Stimulated activated CD4-positive, alpha-beta T cell treated with anti-CD3 and anti-CD28 coated beads, Interleukin-15, amount 100 ng/mL, for 24 hours (primary cell): ENCODE data around the gene ZFP64.
A peak's percentile ranks its signal among the peaks of the same experiment; 100 is the strongest.
"Not testable (repeated sequence)": the region's sequence is repeated elsewhere in the genome, so short reads cannot be mapped to it uniquely, and the experiment has no call there.

Experiments used
- DNase-seq: peaks from one replicate; pipeline ENCODE4 v3.0.0-alpha.2; 2020

The ZFP64 gene

DNA sequence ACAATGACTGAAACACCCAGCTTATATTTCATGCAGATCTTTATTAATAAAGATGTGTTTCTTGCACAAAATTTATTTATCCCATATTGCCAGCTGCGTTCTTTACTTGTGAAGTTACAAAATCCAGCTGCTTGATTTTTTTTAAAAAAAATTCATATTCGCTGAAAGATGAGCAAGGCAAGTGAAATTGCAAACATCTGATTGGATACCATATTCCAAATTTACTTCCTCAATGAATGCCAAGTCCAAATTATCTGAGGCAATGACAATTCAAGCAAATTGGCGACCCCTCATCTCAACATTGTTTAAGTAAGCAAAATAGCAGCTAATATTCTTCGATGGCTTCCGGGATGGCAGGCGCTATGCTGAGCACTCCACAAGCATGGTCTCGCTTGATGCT, 37.7 kb downstream of the ZFP64 start:
- DNase-seq: no peak

DNA sequence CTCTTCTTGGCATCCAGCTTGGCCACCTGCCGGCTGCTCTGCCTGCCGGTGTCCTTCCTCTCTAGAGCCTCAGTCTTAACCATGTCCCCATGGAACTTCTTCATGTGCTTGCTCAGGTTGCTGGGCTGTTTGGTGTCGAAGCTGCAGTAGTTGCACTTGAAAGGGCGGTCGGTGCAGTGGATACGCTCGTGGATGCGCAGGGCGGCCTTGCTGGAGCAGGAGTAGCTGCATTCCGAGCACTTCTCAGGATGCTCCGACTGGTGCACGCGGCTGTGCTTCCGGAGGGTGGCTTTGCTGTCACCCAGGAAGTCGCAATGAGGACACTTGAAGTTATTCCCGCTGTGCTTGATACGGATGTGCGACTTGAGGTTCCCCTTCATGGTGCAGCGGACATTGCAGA, 38.7 kb downstream of the ZFP64 start:
- no peak for DNase-seq

DNA sequence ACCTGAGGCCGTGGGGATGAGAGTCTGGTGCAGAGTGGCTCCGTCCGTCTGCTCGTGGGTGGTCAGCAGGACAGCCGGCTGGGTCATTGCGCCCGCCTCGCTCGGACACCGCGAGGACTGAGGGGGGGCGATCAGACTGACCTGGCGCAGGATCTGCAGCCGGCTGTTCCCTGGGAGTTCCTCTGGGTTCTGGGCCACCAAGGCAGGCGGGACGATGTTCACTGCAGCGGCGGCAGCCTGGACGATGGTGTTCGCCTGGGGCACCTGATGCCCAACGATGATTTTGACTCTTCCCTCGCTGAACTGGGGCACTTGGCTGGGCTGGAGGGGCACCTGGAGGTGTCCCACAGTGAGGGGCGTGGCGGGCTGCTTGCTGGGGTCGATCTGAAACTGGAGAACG, 39.2 kb downstream of the ZFP64 start:
- no peak for DNase-seq

DNA sequence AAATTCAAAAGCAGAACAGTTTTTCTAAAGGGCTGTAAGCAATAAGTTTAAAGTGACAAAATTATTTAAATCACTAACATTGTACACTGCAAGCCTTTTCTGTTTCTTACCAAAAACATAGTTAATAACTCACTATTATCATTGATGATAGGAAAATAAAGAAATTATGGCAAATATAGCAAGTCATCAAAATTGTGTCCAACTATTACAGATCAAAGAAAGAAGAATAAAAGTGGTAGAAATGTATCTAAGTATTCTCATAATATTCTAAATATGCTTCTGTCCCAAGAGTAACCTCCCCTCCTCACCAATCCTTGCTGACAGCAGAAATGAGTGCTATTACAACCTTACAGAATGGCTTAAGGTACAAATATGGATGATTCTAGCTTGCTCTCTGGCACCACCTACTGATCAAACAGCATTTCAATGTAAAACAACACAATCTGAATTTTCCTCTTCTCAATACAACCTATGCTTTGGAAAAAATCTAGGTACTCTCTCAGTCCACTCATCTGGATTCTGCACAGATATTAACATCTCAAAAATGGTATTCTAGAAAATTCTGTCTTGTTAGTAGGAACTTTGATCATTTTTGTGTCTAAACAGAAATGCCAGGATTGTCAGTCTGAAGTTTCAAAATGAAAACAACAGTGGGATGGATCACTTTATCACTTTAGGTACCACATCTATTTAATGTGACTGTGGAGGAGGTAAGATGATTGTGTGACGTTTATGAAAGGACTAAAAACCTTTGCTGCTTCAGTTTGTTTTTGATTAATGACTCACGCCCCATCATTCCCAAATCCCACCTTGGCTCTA, 40.9 kb downstream of the ZFP64 start:
- DNase-seq: no peak

DNA sequence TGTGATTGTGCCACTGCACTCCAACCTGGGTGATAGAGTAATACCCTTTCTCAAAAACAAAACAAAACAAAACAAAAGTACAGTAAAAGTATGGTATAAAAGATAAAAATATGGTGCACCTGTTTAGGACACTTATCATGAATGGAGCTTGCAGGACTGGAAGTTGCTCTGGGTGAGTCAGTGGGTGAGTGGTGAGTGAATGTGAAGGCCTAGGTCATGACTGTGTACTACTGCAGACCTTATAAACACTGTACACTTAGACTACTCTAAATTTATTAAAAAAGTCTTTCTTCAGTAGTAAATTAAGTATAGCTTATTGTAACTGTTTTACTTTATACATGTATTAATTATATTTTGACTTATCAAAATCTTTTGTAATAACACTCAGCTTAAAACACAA, 46.0 kb downstream of the ZFP64 start:
- DNase-seq: no peak

DNA sequence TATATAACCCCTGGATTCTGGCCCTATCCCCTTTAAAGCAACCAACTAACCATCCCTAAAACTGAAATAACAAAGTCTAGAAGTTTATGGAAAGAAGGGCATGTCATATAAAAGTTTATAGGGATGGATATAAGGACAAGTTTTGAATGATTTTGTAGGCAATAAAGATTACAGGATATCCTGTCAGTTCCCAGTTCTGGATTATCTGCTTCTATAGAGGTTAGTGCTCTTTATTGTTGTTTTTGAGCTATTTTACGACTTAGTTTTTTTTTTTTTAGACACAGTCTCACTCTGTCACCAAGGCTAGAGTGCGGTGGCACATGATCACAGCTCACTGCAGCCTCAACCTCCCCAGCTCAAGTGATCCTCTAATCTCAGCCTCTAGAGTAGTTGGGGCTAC, 48.3 kb downstream of the ZFP64 start:
- no peak for DNase-seq

DNA sequence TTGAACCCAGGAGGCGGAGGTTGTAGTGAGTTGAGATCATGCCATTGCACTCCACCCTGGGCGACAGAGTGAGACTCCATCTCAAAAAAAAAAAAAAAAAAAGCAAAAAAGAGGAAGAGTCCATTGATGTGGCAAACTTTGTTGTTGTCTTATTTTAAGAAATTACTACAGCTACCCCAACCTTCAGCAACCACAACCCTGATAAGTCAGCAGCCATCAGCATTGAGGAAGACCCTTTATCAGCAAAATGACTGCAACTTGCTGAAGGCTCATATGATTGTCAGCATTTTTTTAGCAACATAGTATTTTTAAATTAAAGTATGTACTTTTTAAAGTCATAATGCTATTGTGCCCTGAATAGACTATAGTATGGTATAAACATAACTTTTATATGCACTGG, 48.8 kb downstream of the ZFP64 start:
- DNase-seq: no peak

DNA sequence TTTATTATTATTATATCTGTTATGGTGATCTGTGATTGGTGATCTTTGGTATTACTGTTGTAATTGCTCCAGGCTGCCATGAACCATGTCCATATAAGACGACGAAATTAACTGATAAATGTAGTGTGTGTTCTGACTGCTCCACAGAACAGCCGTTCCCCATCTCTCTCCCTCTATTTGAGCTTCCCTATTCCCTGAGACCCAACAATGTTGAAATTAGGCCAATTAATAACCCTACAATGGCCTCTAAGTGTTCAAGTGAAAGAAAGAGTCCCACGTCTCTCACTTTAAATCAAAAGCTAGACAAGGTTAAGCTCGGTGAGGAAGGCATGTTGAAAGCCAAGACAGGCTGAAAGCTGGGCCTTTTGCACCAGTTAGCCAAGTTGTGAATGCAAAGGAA, 51.6 kb downstream of the ZFP64 start:
- DNase-seq: no peak

DNA sequence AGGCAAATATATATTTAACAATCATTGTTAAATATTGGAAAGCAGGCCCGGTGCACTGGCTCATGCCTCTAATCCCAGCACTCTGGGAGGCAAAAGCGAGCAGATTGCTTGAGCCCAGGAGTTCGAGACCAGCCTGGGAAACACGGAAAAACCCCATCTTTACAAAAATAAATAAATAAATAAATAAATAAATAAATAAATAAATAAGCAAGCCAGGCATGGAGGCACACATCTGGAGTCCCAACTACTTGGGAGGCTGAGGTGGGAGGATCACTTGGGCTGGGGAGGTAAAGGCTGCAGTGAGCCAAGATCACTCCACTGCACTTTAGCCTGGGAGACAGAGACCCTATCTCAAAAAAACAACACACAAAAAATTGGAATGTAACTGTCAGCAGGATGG, 53.7 kb downstream of the ZFP64 start:
- no peak for DNase-seq

DNA sequence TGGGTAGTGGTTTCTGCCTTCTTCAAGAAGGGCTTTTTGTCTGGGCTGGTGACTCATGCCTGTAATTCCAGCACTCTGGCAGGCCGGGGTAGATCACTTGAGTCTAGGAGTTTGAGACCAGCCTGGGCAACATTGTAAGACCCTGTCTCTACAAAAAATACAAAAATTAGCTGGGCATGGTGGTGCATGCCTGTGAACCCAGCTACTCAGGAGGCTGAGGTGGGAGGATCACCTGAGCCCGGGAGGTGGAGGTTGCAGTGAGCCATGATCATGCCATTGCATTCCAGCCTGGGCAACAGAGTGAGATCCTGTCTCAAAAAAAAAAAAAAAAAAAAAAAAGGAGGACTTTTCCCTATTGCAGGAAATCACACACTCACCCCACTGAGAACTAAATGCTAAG, 57.9 kb downstream of the ZFP64 start:
- not testable (repeated sequence) for DNase-seq

DNA sequence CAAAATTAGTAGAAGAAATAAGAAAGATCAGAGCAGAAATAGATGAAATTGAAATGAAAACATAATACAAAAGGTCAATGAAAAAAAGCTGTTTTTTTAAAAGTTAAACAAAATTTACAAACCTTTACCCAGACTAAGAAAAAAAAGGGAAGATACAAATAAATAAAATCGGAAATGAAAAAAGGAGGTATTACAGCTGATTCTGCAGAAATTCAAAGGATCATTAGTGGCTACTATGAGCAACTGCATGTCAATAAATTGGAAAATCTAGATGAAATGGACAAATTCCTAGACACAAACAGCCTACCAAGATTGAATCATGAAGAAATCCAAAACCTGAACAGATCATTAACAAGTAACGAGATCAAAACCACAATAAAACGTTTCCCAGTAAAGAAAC, 59.2 kb downstream of the ZFP64 start:
- DNase-seq: no peak

DNA sequence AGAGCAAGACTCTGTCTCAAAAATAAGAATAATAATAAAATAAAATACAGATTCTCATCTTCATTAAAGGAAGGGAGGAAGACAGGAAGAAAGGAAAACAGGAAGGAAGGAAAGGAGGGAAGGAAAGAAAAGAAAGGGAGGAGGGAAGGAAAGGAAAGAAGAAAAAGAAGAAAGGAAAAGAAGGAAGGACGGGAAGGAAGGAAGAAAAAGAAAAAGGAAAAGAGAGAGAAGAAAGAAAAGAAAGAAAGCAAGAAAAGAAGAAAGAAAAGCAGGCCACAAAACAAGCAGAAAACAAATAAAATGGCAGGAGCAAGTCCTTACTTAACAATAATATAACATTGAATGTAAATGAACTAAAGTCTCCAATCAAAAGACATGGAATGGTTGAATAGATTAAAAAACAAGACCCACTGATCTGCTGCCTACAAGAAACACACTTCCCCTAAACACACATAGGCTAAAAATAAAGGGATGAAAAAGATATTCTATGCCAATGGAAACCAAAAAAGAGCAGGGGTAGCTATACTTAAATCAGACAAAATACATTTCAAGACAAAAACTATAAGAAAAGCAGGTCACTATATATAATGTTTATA, 60.4 kb downstream of the ZFP64 start:
- no peak for DNase-seq

DNA sequence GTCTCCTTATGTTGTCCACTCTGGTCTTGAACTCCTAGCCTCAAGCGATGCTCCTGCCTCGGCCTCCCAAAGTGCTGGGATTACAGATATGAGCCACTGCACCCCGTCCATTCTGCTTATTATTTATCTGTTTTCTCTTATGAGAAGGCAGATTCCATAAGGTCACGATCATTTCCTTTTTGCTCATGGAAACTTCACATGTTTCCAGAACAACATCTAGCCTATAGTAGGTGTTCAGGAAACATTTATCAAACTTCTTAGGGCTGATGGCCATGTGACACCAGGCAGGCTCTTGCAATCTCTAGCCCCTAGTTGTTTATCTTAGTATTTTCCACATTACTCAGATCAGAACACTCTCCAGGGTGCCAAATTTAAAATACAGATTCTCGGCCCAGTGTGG, 61.2 kb downstream of the ZFP64 start:
- no peak for DNase-seq

DNA sequence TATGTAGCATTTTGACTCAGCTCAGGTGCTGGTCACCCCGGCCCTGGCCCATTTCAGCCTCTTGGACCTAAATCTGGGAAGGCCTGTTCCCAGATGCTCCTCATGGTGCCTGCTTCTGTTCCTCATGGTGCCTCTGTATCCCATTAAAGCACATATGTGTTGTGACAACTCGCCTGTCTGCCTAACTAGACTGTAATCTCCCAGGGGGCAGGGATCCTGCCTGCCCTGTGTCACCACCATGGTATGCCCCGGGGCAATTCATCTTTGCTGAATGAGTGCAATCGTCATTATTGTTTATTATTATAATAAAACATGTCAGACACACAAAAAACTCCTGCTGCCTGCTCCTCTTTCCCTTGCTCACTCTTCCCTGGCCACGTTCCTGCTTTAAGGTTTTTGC, 62.0 kb downstream of the ZFP64 start:
- no peak for DNase-seq

DNA sequence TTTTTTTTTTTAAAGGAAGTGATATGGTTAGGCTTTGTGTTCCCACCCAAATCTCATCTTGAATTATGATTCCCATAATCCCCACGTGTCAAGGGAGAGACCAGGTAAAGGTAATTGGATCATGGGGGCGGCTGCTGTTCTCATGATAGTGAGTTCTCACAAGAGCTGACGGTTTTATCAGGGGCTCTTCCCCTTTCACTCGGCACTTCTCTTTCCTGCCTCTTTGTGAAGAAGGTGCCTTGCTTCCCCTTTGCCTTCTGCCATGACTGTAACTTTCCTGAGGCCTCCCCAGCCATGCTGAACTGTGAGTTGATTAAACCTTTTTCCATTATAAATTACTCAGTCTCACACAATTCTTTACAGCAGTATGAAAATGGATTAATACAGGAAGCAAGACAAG, 64.3 kb downstream of the ZFP64 start:
- no peak for DNase-seq

DNA sequence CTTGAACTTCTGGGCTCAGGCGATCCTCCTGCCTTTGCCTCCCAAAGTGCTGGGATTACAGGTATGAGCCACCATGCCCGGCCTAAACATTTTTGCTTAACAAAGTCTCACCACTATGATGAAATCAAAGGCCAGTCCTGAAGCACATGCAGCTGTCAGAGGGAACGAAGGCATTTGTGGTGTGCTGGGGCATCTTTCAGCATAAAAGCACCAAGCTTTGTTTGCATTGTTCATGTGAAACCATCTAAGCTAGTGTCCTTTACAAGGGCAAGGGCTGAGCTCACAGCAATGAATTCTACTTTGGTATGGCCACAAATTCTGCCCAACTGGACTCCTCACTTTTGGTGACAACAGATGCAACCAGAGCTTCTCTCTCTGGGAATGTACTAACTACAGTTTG, 66.8 kb downstream of the ZFP64 start:
- DNase-seq: no peak

DNA sequence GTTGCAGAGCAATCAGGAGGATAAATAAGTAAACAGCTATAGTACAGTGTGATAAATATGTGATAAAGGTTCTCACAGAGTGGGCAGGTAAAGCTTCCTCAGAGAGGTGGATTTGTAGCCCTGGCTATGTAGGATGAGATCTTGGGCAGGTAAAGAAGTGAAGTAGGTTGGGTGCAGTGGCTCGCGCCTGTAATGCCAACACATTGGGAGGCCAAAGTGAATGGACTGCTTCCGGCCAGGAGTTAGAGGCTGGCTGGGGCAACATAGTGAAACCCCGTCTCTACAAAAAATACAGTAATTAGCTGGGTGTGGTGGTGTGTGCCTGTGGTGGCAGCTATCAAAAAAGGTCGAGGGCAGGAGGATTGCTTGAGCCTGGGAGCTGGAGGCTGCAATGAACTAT, 72.9 kb downstream of the ZFP64 start:
- DNase-seq: no peak

DNA sequence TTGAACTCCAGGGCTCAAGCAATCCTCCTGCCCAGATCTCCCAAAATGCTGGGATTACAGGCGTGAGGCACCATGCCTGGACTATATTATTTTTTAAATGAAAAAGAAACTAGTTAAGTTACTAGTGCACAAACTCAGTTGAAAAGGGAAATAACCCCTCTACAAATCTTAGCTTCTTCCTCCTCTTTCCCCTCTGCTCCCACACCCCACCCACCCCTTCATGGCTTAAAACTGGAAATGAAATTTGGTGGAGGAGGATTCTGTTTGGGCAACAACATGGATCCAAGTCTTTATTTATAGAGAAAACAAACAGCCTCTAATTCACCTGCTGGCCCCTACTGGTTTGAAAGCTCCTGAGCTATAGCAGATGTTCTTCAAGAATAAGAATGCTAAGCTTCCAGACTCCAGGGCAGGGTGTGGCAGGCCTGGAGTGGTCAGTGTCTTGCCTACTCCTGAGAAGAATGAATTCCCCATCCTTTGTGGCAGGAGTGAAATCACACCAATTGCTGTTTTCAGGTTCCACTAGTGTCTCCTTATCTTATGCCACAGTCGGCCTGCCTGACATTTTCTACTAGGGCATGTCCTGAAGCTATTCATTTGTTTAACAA, 73.5 kb downstream of the ZFP64 start:
- no peak for DNase-seq

DNA sequence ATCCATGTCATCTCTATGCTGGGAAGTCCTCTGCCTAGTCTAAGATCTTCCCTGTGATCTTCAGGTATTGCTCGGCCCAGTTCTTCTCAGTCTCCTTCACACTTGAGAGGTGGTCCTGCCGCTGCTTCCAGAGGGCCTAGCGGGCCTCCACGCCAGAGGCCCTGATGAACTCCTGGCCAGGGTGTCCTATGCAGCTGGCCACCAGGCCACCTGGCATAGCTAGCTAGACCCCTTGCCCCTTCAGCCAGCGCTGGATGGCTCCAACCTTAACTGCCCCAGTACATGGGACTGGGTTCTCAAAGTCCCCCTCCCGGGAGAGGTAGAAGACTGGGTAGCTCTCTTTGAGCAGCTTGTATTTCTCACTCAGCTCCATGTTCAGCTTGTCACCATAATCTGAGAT, 81.1 kb downstream of the ZFP64 start:
- no peak for DNase-seq

DNA sequence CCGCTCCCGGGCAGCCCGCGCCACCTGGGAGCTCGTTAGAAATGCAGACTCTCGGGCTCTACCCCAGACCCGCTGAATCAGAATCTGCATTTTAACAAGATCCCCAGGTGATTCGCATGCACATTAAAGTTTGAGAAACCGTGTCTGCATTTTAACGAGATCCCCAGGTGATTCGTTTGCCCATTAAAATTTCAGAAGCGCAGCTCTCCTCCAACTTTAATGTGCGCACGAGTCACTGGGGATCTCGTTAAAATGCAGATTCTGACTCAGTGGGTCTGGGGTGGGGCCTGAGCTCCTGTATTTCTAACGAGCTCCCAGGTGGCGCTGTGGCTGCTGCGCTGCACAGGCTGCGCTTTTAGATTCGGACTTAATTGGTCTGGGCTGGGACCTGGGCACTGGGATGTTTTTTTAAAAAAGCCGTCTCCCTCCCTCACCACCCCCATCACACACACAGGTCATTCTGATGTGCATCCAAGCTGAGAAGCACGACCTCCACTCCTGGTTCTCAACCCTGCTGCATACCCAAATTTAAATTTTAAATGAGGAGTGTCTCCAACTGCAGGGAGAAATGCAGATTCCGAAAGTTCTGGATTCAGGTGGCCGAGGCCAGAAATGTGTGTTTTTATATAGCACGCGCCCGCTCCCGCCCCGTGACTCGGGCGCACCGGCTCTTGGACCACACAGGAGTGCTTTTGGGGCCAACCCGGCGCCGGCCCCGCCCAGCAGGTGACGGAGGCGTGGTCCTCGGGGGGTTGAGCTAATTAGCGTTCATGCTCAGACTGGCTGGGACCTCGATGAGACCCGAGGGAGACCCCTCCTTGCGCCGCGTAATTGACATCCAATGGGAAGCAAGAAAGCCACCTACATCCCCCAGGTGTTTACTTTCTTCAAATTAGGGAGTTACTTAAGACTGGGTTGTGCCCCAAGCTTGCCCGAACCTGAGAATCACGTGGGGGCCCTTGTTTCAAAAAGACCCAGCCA, 85.8 kb downstream of the ZFP64 start:
- peak; percentile 65 for DNase-seq

DNA sequence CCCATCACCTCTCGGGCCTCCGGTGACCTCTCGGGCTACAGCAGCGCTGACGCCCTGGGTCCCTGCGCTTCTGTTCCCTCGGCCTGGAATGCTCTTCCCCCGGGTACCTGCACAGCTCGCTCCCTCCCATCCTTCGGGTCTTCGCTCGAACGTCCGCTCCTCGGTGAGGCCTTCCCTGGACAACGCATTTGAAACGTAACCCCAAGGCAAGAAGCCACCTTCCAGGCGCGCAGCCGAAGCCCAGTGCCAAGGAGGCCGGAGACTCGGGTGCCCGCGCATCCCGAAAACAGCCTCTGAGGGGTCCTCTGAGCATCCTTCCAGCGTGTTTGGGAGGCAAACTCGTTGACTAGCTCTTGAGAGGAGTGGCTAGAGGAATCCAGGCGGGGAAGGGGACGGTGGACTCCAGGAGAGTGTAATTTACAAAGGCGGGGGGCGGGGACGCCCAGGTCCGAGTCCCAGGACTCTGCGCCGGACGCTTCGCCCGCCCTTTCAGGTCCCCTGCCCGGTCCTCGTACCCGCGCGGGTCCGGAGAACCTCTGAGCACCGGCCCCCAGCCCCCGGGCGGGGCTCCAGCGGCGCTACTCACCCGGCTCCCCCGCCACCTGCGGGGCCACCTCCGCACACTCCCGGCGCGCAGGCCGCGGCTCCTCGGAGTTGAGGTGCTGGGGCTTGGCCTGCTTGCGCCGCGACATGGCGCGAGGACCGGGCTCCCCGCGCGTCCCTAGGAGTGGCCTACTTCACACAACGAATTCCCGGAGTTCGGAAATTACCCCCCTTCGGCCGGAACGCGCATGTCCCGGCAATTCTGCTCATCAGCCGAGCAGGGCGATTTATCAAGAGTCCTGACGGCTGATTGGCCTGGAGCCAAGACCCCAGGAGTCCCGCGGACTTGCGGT, 86.8 kb downstream of the ZFP64 start:
- peak; percentile 23 for DNase-seq

DNA sequence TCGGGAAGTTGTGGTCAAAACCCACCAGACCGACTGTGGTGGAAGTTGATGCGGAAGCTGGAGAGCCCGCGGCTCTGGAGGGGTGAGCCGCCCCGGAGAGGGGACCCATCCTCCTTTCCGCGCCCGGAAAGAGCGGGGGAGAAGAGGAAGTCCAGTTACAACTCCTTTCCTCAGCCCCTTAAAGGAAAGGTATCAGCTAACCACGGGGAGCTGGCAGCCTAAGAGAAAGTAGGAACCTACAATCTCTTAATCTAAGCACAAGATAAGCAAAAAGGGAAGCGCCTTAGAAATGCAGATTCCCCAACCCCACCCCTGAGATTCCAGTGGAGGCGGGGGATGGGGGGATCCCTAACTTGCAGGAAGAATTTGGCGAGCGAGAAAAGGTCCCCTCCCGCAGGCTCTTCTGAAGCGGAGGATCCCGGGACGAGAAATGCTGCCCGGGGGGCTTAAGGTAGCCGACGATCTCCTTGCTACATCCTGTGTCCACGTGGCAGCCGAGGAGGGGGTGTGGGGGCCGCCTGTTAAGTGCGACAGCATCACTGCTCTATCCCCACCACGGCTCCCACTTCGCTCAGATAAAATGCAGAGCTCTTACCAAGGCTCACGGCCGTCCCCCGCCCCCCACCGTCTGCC, 87.5 kb downstream of the ZFP64 start:
- peak; percentile 25 for DNase-seq
